ENCODE results near the gene TSEN54.
"Not testable (repeated sequence)": the region's sequence is repeated elsewhere in the genome, so short reads cannot be mapped to it uniquely, and the experiment has no call there.

Gene TSEN54

DNA sequence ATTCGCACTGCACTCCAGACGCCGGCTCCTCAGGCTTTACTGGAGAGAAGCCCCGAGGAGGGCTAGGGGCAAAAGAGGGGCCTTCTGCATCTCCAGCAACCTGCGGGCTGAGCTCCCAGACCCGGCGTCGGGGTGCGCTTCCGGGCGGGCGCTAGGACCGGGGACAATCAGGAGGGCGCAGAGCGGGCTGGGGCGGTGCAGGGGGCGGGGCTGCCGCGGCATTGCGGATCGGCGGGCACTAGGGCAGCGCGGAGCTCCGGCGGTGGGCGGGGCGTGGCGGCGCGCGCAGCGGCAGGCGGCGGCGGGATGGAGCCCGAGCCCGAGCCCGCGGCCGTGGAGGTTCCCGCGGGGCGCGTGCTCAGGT, at the start of gene TSEN54:
Gene TSEN54 (plus strand): TSS at position 274 of the 364 bp plus-strand sequence. CDS start 33 bp downstream, at position 307.
- peak; percentile 97 for DNase-seq (ENCODE audit: low read depth)

DNA sequence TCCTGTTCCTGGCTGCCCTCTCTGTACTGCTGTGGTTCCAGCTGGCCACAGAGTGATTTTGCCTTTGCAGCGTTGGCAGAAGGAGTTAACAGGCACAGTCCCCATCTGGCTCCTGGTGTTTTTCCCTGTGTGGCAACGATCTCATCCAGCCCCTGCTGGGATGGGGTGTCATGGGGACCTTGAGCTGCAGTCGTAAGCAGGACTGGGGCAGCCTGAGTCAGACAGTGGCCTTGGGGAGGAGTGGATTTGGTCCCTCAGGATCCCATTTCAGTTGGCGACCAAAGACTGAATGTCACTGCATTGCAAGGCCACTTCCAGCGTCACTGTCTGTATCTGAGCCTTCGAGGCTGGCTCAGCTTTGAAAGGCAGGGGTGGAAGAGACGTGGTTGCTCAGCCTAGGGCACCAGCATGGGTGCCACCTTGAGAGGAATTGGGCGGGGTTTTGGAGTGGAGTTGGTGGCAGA, 48.0 kb upstream of the TSEN54 start:
- no peak for DNase-seq (ENCODE audit: low read depth)

DNA sequence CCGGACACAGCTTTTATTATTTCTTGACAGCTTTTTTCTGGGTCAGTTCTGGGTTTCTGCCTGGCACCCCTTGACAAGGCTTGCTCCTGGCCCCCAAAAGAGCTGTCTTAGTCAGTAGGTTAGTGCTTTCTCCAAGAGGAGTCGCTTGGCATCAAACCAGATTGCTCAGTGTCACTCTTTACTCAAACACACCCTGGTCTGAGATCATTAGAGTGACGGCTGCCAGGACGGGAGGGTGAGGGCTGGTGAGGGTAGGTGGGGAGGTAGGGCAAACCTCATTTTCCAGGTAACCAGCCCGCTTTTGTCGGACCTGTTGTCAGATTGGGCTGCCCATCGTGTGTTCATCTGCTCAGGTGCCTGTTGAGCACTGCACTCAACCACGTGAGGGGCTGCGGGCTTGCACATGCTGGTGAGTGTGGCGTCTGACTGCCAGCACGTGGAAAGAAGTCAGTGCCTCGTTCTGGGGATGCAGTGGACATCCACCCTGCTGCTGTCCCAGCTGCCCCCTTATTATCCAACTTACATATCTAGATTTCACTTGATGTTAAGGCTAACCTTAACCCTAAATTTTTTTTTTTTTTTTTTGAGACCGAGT, 47.5 kb upstream of the TSEN54 start:
- no peak for DNase-seq (ENCODE audit: low read depth)

GRCh38 chr17:75471207-75471606, 45.1 kb upstream of the TSEN54 start:
- DNase-seq (ENCODE audit: low read depth) = no peak

- no peak for DNase-seq (ENCODE audit: low read depth)
Measured at GRCh38 chr17:75472119-75472518, 44.2 kb upstream of the TSEN54 start.

DNA sequence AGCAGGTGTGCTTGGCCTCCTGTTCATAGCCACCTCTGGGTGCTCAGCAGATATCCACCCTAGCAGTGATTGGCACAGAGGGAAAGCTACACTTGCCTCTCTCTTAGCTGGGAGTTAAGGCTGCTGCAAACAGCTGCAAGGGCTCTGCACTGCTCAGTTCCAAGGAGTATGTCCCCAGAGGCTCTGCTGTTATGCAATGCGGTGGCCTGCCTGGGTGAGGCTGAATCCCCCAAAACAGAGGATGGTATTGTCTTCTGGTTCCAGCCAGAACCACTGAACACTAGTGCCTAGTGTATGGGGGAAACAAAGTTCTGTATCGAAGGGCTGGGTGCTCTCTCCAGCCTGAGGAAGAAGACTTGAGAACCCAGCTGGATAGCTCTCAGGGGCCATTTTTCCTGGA, 43.1 kb upstream of the TSEN54 start:
- DNase-seq (ENCODE audit: low read depth) = no peak

DNA sequence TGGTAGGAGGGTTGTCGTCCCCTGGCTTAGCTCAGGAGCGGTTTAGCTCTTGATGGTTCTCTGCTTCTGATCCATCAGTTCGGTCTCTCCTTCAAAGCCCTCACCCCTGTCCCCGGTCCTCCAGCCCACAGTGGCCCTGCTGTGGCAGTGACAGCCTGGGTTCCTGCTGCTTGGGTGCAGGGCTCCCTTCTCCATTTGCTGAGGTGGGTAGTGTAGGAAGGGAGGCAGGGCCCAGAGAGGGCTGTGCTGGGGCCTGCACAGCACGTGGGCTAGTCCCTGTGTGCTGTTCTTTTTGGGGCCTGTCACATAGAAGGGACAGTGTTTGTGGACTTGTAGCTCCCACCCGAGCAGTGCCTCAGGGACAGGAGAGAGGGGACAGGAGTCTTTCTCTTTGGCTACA, 41.6 kb upstream of the TSEN54 start:
- DNase-seq (ENCODE audit: low read depth) = no peak

- DNase-seq (ENCODE audit: low read depth) = no peak
Measured at GRCh38 chr17:75475144-75475835, 41.0 kb upstream of the TSEN54 start.

DNA sequence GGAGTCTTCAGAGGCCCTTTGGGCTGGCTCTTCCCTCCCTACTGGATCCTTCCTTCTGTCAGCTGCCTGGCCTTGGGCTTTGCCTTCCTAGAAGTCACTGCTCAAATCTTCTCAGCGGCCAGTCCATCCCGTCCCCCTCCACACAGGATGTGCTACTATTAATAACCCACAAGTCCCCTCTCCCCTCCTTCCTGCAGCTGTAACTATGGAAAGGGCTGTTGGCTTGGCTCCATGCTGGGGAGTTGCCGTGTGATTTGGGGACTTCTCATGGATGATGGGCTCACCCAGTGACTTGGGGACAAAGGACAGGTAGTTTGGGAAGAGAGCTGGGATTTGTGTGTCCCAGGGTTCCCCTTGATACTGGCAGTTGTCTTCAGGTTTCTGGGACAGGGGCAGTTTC, 40.5 kb upstream of the TSEN54 start:
- DNase-seq (ENCODE audit: low read depth) = no peak

- no peak for DNase-seq (ENCODE audit: low read depth)
Measured at GRCh38 chr17:75476271-75476671, 40.1 kb upstream of the TSEN54 start.

GRCh38 chr17:75476752-75477489, 39.4 kb upstream of the TSEN54 start:
- DNase-seq (ENCODE audit: low read depth) = no peak

GRCh38 chr17:75477490-75477862, 38.9 kb upstream of the TSEN54 start:
- DNase-seq (ENCODE audit: low read depth) = not testable (repeated sequence)

DNA sequence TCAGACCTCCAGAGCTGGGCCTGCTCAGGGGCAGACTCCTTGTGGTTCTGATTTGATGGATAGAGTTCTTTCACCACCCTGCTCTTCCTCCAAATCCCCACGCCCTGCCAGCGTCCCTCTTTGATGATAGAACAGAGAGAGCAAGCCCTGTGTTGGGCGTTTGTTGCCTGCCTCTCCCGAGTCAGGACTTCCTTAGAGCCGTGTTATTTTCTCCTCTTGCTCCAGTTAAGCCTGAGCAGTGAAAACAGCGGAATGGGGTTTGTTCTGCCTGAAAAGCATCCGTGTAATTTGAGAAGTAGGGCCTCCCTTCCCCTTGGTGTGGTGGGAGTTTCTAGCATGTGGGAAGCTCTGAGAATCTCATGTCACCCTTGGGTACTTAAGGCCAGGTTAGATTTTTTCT, 37.8 kb upstream of the TSEN54 start:
- DNase-seq (ENCODE audit: low read depth) = no peak

DNA sequence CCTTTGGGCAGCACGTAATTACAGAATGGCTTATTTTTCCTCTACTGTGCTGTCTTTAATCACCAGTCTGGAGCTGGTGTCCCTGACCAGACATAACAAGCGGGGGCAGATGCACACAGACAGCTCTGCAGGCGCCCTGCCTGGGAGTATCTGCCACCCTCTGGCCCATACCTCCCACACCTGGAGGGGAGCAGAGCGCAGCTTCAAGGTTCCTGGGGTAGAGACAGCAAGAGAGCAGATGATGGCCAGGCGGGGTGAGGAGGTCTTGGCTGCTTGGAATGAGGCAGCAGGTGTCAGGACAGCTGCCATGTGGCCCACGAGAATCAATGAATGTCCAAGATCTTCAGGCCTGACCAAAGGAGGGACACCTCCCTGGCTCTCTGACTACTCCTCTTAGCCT, 36.0 kb upstream of the TSEN54 start:
- no peak for DNase-seq (ENCODE audit: low read depth)

DNA sequence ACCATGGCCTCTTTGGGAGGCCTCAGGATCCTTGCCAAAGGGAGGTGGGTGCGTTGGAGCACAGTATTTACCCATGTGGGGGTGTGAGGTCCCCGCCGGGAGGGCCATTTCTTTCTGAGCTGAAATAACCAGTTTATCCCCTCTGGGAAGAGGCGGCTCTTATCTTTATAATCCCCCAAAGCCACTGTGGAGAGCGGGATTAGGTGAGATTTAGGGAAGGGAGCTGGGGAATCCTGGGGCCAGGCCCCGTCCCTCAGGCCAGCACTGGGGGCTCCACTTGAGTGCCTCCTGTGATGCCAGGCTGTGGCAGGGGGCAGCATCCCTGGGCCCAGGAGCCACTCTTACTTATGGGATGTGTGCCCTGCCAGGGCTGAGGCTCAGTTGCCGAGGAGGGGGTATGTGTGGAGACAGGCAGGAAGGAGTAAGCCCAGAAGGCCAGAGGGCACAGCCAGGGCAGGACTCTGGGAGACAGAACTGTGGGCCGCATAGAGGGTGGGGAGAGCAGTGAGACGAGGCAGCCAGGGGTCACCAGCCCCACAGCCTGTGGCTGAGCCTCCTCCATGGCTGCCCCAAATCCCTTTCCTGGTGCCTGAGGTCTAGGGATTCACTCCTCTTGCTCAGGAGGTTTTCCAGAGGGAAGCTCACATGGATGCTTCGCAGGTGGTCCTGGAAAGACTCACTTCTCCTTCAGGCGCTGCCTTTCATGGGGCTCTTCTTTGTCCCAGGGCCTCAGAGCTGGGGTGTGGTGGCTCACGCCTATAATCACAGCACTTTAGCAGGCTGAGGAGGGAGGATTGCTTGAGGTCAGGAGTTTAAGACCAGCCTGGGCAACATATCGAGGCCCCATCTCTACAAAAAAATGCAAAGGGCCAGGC, 34.9 kb upstream of the TSEN54 start:
- no peak for DNase-seq (ENCODE audit: low read depth)

DNA sequence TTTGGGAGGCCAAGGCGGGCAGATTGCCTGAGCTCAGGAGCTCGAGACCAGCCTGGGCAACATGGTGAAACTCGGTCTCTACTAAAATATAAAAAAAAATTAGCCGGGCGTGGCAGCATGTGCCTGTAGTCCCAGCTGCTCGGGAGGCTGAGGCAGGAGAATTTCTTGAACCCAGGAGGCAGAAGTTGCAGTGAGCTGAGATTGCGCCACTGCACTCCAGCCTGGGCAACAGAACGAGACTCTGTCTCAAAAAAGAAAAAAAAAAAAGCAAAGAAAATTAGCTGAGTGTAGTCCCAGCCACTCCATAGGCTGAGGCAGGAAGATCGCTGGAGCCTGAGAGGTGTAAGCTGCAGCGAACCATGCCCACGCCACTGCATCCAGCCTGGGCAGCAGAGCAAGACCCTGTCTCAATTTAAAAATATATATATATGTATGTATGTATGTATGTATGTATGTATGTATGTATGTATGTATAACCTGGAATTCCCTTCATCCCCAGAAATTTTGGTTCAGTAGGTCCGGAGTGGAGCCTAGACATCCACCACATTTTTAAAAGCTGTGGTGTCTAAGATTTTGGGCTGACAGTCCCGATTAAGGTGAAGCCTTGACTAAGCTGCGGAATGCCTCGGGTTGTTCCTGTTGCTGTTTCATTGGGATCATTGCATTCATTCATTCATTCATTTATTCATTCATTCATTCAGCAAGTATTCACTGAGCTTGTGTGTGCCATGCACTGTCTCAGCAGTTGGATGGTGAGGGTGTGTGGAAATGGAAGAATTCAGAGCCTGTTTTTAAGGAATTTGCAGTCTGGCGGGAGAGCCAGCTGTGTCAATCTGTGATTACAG, 34.0 kb upstream of the TSEN54 start:
- DNase-seq (ENCODE audit: low read depth) = no peak

GRCh38 chr17:75485688-75486087, 30.6 kb upstream of the TSEN54 start:
- no peak for DNase-seq (ENCODE audit: low read depth)

- DNase-seq (ENCODE audit: low read depth) = no peak
Measured at GRCh38 chr17:75486151-75486550, 30.2 kb upstream of the TSEN54 start.

DNA sequence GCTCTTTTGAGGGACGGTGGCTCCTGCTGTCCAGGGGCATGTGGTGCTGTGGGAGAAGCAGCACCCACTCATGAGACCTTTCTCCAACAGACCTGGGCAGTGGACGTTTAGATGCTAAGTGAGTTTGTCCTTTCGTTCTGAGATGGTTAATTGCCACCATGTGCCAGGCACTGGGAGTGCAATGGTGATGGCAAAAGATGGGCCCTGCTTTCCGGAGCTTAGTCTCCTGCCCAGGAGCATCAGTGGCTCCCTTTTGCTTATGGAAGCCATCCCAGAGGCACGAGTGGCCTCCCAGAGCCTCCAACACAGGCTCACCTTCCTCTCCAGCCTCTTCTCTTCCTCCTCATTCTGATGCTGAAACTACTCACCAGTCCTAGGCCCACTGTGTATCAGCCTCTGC, 29.4 kb upstream of the TSEN54 start:
- DNase-seq (ENCODE audit: low read depth) = no peak

- peak; percentile 27 for DNase-seq (ENCODE audit: low read depth)
Measured at GRCh38 chr17:75487351-75488070, 28.8 kb upstream of the TSEN54 start.
